ENCODE measurements around the gene DHX38. TPM values are rescaled to one million over a fixed set of nuclear protein-coding genes. Genes with fewer than 3 reads are reported as not detected.
A peak's percentile ranks its signal among the peaks of the same experiment; 100 is the strongest.

Gene DHX38
- total and polyA plus RNA-seq, 4 experiments from 2014 or later = 16.9 to 120 (median 76.0) TPM

- CTCF ChIA-PET (ENCODE audit: partially characterized antibody) = no interaction called here
- Histone ChIP-seq H3K27me3 (ENCODE audit: insufficient read depth, low read length) (no peaks in the 10 kb centered on the region), H3K9me3 (ENCODE audit: control insufficient read depth in 1 of 2, low read length in 2 of 2) (no peaks in the 10 kb centered on the region), H3K4me1 (ENCODE audit: insufficient read depth, low read length) (no peaks in the 10 kb centered on the region), H3K27ac (ENCODE audit: low read depth, low read length) (no peak overlapping the region), H3K36me3 (ENCODE audit: insufficient read depth, low read length) (peaks cover 71% of the 10 kb centered on the region), H3K4me3 (ENCODE audit: low read length in 2 of 2) (no peak overlapping the region)
- peaks cover 66 to 84% of the 10 kb centered on the region in 2 donors for H3K36me3 Mint-ChIP-seq
- no peak for DNase-seq
- H3K9me3 Mint-ChIP-seq = peaks cover 0 to 2% (median 0%) of the 10 kb centered on the region in 8 donors
- POLR2A ChIA-PET (ENCODE audit: partially characterized antibody) = no interaction called here
- intact Hi-C loops (cut with micrococcal nuclease) = no loop called here
- no peak overlapping the region for H3K27ac Mint-ChIP-seq
- H3K4me1 Mint-ChIP-seq = no peaks in the 10 kb centered on the region
- H3K27me3 Mint-ChIP-seq = no peaks in the 10 kb centered on the region
- no peak overlapping the region for H3K4me3 Mint-ChIP-seq
Observed at GRCh38 chr16:72109966-72110530, 16.4 kb downstream of the DHX38 start.

GRCh38 chr16:72110662-72111615 lies 17.3 kb downstream of the DHX38 start:
- intact Hi-C loops (cut with micrococcal nuclease) = no loop called here
- Mint-ChIP-seq H3K27me3 (no peaks in the 10 kb centered on the region), H3K27ac (no peak overlapping the region), H3K4me3 (no peak overlapping the region), H3K36me3 (peaks cover 58 to 77% of the 10 kb centered on the region in 2 donors), H3K9me3 (peaks cover 0 to 2% (median 0%) of the 10 kb centered on the region in 8 donors), H3K4me1 (no peaks in the 10 kb centered on the region)
- Histone ChIP-seq H3K36me3 (ENCODE audit: insufficient read depth, low read length) (peaks cover 62% of the 10 kb centered on the region), H3K27me3 (ENCODE audit: insufficient read depth, low read length) (no peaks in the 10 kb centered on the region), H3K9me3 (ENCODE audit: control insufficient read depth in 1 of 2, low read length in 2 of 2) (no peaks in the 10 kb centered on the region), H3K27ac (ENCODE audit: low read depth, low read length) (no peak overlapping the region), H3K4me1 (ENCODE audit: insufficient read depth, low read length) (no peaks in the 10 kb centered on the region), H3K4me3 (ENCODE audit: low read length in 2 of 2) (no peak overlapping the region)
- DNase-seq = no peak
- ChIA-PET CTCF (ENCODE audit: partially characterized antibody) (no interaction called here), POLR2A (ENCODE audit: partially characterized antibody) (no interaction called here)

- H3K4me3 ChIP-seq (ENCODE audit: low read length in 2 of 2) = no peak overlapping the region
- intact Hi-C loops (cut with micrococcal nuclease) = no loop called here
- Mint-ChIP-seq H3K27ac (no peak overlapping the region), H3K4me1 (no peaks in the 10 kb centered on the region), H3K9me3 (peaks cover 0 to 2% (median 0%) of the 10 kb centered on the region in 8 donors), H3K27me3 (no peaks in the 10 kb centered on the region), H3K36me3 (peaks cover 52 to 68% of the 10 kb centered on the region in 2 donors), H3K4me3 (no peak overlapping the region)
- no peaks in the 10 kb centered on the region for H3K27me3 ChIP-seq (ENCODE audit: insufficient read depth, low read length)
- ChIA-PET CTCF (ENCODE audit: partially characterized antibody) (no interaction called here), POLR2A (ENCODE audit: partially characterized antibody) (no interaction called here)
- H3K9me3 ChIP-seq (ENCODE audit: control insufficient read depth in 1 of 2, low read length in 2 of 2) = no peaks in the 10 kb centered on the region
- no peak for DNase-seq
- no peaks in the 10 kb centered on the region for H3K4me1 ChIP-seq (ENCODE audit: insufficient read depth, low read length)
- peaks cover 54% of the 10 kb centered on the region for H3K36me3 ChIP-seq (ENCODE audit: insufficient read depth, low read length)
- no peak overlapping the region for H3K27ac ChIP-seq (ENCODE audit: low read depth, low read length)
Observed at GRCh38 chr16:72111657-72112451, 18.2 kb downstream of the DHX38 start.

GRCh38 chr16:72112452-72112792 lies 18.8 kb downstream of the DHX38 start:
- Histone ChIP-seq H3K9me3 (ENCODE audit: control insufficient read depth in 1 of 2, low read length in 2 of 2) (no peaks in the 10 kb centered on the region), H3K4me1 (ENCODE audit: insufficient read depth, low read length) (no peaks in the 10 kb centered on the region), H3K27me3 (ENCODE audit: insufficient read depth, low read length) (no peaks in the 10 kb centered on the region), H3K36me3 (ENCODE audit: insufficient read depth, low read length) (peaks cover 48% of the 10 kb centered on the region), H3K27ac (ENCODE audit: low read depth, low read length) (no peak overlapping the region), H3K4me3 (ENCODE audit: low read length in 2 of 2) (no peak overlapping the region)
- Mint-ChIP-seq H3K4me3 (no peak overlapping the region), H3K4me1 (no peaks in the 10 kb centered on the region), H3K9me3 (peaks cover 0 to 2% (median 0%) of the 10 kb centered on the region in 8 donors), H3K27me3 (no peaks in the 10 kb centered on the region), H3K36me3 (peaks cover 46 to 62% of the 10 kb centered on the region in 2 donors), H3K27ac (no peak overlapping the region)
- CTCF ChIA-PET (ENCODE audit: partially characterized antibody) = no interaction called here
- POLR2A ChIA-PET (ENCODE audit: partially characterized antibody) = no interaction called here
- DNase-seq = no peak
- intact Hi-C loops (cut with micrococcal nuclease) = no loop called here

GRCh38 chr16:72112906-72113615 lies 19.4 kb downstream of the DHX38 start:
- Mint-ChIP-seq H3K4me3 (no peak overlapping the region), H3K9me3 (peaks cover 0 to 2% (median 0%) of the 10 kb centered on the region in 8 donors), H3K36me3 (peaks cover 42 to 56% of the 10 kb centered on the region in 2 donors), H3K27me3 (no peaks in the 10 kb centered on the region), H3K4me1 (no peaks in the 10 kb centered on the region), H3K27ac (peak overlapping the region in 1 of 7 donors; percentile 61)
- H3K9me3 ChIP-seq (ENCODE audit: control insufficient read depth in 1 of 2, low read length in 2 of 2) = no peaks in the 10 kb centered on the region
- H3K4me1 ChIP-seq (ENCODE audit: insufficient read depth, low read length) = no peaks in the 10 kb centered on the region
- intact Hi-C loops (cut with micrococcal nuclease) = no loop called here
- POLR2A ChIA-PET (ENCODE audit: partially characterized antibody) = no interaction called here
- H3K36me3 ChIP-seq (ENCODE audit: insufficient read depth, low read length) = peaks cover 42% of the 10 kb centered on the region
- no peak overlapping the region for H3K4me3 ChIP-seq (ENCODE audit: low read length in 2 of 2)
- CTCF ChIA-PET (ENCODE audit: partially characterized antibody) = interaction anchor here (0.9 to 2.5 kb wide), 3 partner anchors 10 to 13 kb away, joined by 3 to 8 read pairs (median 3); no protein-coding TSS in a partner anchor
- H3K27me3 ChIP-seq (ENCODE audit: insufficient read depth, low read length) = no peaks in the 10 kb centered on the region
- no peak for DNase-seq
- H3K27ac ChIP-seq (ENCODE audit: low read depth, low read length) = no peak overlapping the region

GRCh38 chr16:72113616-72113945 lies 19.9 kb downstream of the DHX38 start:
- Histone ChIP-seq H3K27ac (ENCODE audit: low read depth, low read length) (no peak overlapping the region), H3K4me3 (ENCODE audit: low read length in 2 of 2) (no peak overlapping the region), H3K4me1 (ENCODE audit: insufficient read depth, low read length) (no peaks in the 10 kb centered on the region), H3K9me3 (ENCODE audit: control insufficient read depth in 1 of 2, low read length in 2 of 2) (no peaks in the 10 kb centered on the region), H3K36me3 (ENCODE audit: insufficient read depth, low read length) (peaks cover 36% of the 10 kb centered on the region), H3K27me3 (ENCODE audit: insufficient read depth, low read length) (no peaks in the 10 kb centered on the region)
- H3K36me3 Mint-ChIP-seq = peaks cover 38 to 51% of the 10 kb centered on the region in 2 donors
- ChIA-PET POLR2A (ENCODE audit: partially characterized antibody) (no interaction called here), CTCF (ENCODE audit: partially characterized antibody) (interaction anchor here (0.9 to 2.5 kb wide), 3 partner anchors 9 to 14 kb away, joined by 3 to 8 read pairs (median 3); no protein-coding TSS in a partner anchor)
- H3K27ac Mint-ChIP-seq = peak overlapping the region in 1 of 7 donors; percentile 19
- intact Hi-C loops (cut with micrococcal nuclease) = no loop called here
- no peak for DNase-seq
- no peaks in the 10 kb centered on the region for H3K27me3 Mint-ChIP-seq
- H3K4me1 Mint-ChIP-seq = no peaks in the 10 kb centered on the region
- H3K9me3 Mint-ChIP-seq = peaks cover 0 to 2% (median 0%) of the 10 kb centered on the region in 8 donors
- H3K4me3 Mint-ChIP-seq = no peak overlapping the region

Measured in CD4-positive, alpha-beta memory T cell (primary cell).